ENCODE results near the gene TMOD1. TPM values are rescaled to one million over a fixed set of nuclear protein-coding genes. Genes with fewer than 3 reads are reported as not detected.

The TMOD1 gene
- total RNA-seq, 4 donors from 2014 or later = 30.0 to 47.0 (median 36.0) TPM

GRCh38 chr9:97500263-97500662 lies 1.2 kb upstream of the TMOD1 start:
- DNase-seq (ENCODE audit: low spot score in 2 of 2) = no peak
- peaks cover 0 to 47% (median 6%) of the 10 kb centered on the region in 4 donors for H3K4me1 ChIP-seq
- no peak for TF ChIP-seq CTCF (IDR thresholded peaks at IDR 0.05)
- TF ChIP-seq EP300 (IDR thresholded peaks at IDR 0.05) = no peak
- TF ChIP-seq POLR2A (IDR thresholded peaks at IDR 0.05) = no peak
- WGBS, 2 donors = 50 to 54% methylated on average over 5 of the region's 5 CpGs
- H3K27me3 ChIP-seq = no peaks in the 10 kb centered on the region
- peak overlapping the region in 1 of 4 donors; percentile 13 for H3K27ac ChIP-seq
- peaks cover 0 to 15% (median 0%) of the 10 kb centered on the region in 3 donors for H3K36me3 ChIP-seq
- no peaks in the 10 kb centered on the region for H3K9me3 ChIP-seq
- H3K4me3 ChIP-seq = no peak overlapping the region

GRCh38 chr9:97500765-97501176 lies 695 bp upstream of the TMOD1 start:
- peak overlapping the region; percentile 40 to 87 (median 46) for H3K4me3 ChIP-seq
- H3K4me1 ChIP-seq = peaks cover 0 to 51% (median 6%) of the 10 kb centered on the region in 4 donors
- TF ChIP-seq EP300 (IDR thresholded peaks at IDR 0.05) = no peak
- no peak for TF ChIP-seq CTCF (IDR thresholded peaks at IDR 0.05)
- TF ChIP-seq POLR2A (IDR thresholded peaks at IDR 0.05) = no peak
- H3K27me3 ChIP-seq = no peaks in the 10 kb centered on the region
- H3K9me3 ChIP-seq = no peaks in the 10 kb centered on the region
- H3K36me3 ChIP-seq = peaks cover 0 to 11% (median 0%) of the 10 kb centered on the region in 3 donors
- peak overlapping the region in 3 of 4 donors; percentile 15 to 77 (median 37) for H3K27ac ChIP-seq
- DNase-seq (ENCODE audit: low spot score in 2 of 2) = no peak
- WGBS, 2 donors = 15 to 16% methylated on average over 6 of the region's 6 CpGs

DNA sequence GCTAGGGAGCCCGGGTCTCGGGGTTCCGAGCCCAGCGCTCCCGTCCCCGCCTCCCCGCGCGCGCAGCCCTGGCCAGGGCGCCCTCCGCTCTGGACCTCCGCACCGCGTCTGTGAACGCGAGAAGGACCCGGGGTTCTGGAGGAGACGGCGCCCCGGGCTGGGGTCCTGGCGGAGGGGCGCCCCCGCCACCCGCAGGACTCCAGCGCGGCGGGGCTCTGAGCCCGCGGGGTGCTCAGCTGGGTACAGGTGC lies 431 bp downstream of the TMOD1 start:
- H3K36me3 ChIP-seq = peaks cover 0 to 2% (median 0%) of the 10 kb centered on the region in 3 donors
- H3K27me3 ChIP-seq = no peaks in the 10 kb centered on the region
- H3K27ac ChIP-seq = peak overlapping the region; percentile 49 to 94 (median 77)
- H3K4me3 ChIP-seq = peak overlapping the region; percentile 40 to 92 (median 85)
- no peaks in the 10 kb centered on the region for H3K9me3 ChIP-seq
- no peak for DNase-seq (ENCODE audit: low spot score in 2 of 2)
- 0% methylated on average over 17 of the region's 30 CpGs; no CpG with 5 or more reads in 1 of the 2 donors for WGBS, 2 donors
- TF ChIP-seq POLR2A (IDR thresholded peaks at IDR 0.05) (no peak), CTCF (IDR thresholded peaks at IDR 0.05) (no peak), EP300 (IDR thresholded peaks at IDR 0.05) (no peak)
- H3K4me1 ChIP-seq = peaks cover 0 to 54% (median 6%) of the 10 kb centered on the region in 4 donors

DNA sequence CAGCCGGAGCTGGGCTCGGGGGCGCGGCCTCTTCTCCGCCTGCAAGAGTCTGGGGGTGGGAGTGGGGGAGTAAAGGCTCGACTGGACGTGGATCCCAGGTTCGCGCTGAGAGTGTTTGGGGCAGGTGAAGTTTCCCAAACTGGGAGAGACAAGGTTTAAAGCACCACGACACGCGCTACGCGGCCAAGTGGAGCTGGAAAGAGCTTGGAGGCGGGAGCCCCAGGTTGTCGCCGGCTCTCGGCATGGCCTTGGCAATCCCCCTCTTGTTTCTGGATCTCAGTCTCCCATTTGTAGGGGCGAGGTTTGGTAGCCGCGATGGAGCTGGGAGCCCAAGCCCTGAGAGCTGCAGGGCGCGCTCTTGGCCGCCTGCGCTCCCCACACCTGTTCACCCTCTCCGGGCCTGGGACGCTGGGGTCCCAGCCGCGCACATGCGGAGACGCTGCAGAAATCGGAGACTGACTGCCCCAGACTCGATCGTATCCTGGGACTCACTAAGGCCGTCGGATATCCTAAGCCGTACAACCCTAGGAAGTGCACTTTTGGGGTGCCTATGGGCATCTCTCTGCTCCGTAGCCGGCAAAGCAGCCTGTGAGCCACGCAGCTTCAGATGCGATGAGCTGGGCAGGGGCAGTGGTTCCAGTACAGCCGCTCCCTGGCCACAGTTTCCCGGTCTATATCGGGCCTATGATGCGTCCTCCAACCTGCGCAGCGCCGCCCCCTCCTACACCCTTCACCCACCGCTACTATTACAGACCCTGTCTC lies 937 bp downstream of the TMOD1 start:
- peak overlapping the region; percentile 40 to 92 (median 85) for H3K4me3 ChIP-seq
- WGBS, 2 donors = 2 to 6% methylated on average over 25 to 44 of the region's 49 CpGs
- H3K27me3 ChIP-seq = no peaks in the 10 kb centered on the region
- peaks cover 0 to 54% (median 6%) of the 10 kb centered on the region in 4 donors for H3K4me1 ChIP-seq
- H3K27ac ChIP-seq = peak overlapping the region; percentile 49 to 94 (median 77)
- H3K9me3 ChIP-seq = no peaks in the 10 kb centered on the region
- TF ChIP-seq CTCF (IDR thresholded peaks at IDR 0.05) (peak in 1 of 5 experiments; percentile 7), EP300 (IDR thresholded peaks at IDR 0.05) (no peak)
- no peaks in the 10 kb centered on the region for H3K36me3 ChIP-seq
- no peak for DNase-seq (ENCODE audit: low spot score in 2 of 2)
